Fibroblast of skin of left biceps (primary cell): ENCODE results near the gene PYGB.

ENCODE experiments used
- DNase-seq, 2 experiments: peaks; one replicate each; pipeline ENCODE4 v3.0.0-alpha.2; 2013; ENCODE audit warnings: low read depth in 2 of 2

The PYGB gene

DNA sequence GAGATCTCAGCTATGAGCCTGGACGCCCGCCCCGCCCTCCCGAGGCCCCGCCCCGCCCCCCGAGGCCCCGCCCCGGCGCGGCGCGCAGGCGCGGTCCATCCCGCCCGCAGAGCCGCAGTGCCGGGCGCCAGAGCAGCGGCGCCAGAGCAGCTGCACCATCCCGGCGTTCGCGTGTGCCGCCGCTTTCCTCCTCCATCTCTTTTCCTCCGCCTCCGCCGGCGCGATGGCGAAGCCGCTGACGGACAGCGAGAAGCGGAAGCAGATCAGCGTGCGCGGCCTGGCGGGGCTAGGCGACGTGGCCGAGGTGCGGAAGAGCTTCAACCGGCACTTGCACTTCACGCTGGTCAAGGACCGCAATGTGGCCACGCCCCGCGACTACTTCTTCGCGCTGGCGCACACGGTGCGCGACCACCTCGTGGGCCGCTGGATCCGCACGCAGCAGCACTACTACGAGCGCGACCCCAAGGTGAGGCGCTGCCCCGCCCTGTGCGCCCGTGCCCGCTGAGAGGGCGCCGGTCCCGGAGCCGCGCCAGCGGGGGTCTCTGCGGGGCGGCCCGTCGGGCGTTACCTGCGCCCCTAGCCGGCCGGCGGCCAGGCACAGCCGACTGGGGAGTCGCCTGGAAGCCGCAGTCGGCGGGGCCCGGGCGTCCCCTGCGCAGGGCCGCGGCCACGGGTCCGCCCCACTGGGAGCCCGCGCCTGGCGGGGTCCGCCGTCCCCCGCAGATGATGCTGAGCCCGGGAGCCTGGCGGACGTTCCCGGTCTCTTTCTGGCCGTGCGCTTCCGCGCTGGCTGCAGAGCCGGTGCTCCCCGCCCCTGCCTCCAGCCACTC, at the start of gene PYGB:
PYGB (plus strand) TSS at position 130 of the 830 bp plus-strand sequence; CDS start at position 224, 94 bp downstream.
- peak; percentile 51 to 58 for DNase-seq

DNA sequence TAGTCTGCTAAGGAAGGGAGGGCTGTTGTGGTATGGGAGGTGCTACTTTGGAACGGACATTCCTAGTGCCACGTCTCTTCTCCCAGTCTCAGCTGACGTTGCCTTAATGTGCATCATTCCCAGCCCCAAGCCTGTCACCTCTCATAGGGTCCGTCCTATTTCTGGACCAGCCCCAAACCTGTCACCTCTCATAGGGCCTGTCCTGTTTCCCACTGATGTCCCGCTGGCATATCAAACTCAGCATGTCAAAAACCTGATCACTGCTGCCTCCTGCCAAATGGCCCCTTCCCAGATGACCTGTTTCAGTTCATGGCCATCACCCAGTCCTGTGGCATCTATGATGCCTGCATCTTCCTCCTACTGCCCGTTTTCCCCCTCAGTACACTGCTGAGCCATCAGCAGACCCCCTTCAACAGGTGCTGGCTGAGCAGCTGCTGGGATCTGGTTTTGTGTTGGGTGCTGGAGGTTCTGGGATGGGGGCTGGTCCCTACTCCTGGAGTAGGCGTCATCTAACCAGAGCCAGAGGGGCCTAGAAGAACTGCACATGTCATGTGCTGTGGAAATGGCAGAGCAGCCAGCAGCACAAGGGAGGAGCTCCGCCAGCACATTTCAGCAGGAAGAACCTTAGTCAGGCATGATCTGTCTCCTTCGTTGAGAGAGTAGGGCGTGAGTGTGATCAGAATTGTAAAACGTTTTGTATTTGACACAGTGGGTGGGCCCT, 49.1 kb upstream of the PYGB start:
- no peak for DNase-seq

DNA sequence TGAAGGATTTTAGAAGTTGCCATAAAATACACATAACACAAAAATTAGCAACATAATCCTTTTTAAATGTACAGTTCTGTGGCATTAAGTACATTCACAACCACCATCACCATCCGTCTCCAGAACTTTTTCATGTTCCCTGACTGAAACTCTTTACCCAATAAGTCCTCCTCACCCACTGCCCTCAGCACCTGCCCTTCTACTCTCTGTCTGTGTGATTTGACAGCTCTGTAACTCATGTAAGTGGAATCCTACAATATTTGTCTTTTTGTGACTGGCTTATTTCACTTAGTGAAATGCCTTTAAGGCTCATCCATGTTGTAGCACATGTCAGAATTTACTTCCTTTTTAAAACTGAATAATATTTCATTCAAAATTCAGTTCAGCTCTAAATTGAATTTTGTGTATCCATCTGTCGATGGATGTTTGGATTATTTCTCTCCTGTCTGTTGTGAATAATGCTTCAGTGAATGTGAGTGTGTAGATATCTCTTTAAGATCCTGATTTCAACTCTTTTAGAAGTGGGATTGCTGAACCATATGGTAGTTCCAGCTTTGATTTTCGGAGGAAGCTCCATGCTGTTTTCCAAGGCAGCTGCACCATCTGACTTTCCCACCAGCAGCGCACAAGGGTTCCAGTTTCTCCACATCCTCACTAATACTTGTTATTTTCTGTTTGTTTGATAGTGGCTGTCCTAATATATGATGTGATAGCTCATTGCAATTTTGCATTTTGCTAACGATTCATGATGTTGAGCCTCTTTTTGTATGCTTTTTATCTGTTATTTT, 48.2 kb upstream of the PYGB start:
- DNase-seq, result no peak

DNA sequence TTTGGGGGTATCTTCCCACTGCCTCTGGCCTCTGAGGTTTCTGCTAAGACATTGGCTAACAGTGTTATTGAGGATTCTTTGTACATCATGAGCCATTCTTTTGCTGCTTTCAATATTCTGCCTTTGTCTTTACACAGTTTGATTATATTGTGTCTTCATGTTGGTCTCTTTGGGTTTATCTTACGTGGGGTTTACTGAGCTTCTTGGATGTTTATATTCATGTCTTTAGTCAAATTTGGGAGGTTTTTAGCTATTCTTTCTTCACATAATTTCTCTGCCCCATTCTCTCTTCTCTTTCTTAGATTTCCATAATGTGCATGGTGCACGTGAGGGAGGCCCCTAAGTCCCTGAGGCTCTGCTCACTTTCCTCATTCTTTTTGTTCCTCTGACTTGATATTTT, 44.8 kb upstream of the PYGB start:
- DNase-seq, result no peak

DNA sequence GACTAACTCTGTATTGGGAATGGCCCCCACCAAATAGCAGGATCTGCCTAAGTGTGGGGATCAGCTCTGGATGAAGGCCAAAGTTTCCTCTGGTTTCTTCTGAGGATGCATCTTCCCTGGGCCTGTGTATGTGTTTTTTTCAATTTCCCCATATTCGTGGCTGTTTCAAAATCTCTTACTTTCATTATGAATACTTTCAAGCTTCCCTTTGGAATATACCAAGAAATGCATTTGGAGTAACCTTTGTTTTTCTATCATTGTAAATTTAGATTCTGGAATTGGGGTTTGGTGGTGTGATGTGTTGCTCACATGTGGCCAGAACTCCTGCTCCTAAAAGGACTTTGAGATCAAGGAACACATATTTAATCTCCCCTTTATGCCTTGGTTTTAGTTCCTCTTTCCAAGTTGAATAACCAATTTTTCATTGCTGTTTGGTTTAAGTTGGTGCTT, 44.0 kb upstream of the PYGB start:
- no peak for DNase-seq

DNA sequence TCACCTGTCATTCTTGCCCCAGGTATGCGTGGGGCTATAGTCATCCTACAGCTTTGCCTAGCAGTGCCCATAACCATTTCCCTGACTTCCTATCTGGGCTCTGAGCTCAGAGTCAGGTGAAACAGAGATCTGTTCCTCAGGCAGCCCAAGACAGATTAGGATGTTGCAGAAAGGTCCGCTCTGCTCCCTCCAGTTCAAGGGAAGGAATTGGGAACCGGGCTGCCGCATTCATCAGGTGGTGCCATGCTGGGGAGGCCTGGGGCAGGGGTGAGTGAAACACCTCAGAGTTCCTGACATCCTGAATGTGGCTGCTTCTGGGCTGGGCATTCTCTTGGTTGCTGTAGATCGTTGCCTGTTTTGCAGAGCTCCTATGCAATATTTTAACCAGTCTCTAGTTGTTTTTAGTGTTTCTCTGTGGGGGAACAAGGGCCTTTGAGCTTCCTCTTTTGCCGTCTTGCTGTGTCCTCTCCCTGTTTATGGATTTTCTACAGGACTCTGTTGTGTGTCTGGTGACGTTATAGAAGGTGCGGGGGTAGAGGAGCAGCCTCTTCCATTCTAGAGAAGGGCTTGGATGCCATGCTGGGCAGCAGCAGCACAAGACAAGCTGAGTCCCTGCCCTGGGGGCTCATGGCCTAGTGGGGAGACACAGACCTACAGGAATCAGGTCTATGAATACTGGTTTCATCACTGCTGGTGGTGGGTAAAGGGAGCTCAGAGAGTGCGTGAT, 43.2 kb upstream of the PYGB start:
- no peak for DNase-seq

DNA sequence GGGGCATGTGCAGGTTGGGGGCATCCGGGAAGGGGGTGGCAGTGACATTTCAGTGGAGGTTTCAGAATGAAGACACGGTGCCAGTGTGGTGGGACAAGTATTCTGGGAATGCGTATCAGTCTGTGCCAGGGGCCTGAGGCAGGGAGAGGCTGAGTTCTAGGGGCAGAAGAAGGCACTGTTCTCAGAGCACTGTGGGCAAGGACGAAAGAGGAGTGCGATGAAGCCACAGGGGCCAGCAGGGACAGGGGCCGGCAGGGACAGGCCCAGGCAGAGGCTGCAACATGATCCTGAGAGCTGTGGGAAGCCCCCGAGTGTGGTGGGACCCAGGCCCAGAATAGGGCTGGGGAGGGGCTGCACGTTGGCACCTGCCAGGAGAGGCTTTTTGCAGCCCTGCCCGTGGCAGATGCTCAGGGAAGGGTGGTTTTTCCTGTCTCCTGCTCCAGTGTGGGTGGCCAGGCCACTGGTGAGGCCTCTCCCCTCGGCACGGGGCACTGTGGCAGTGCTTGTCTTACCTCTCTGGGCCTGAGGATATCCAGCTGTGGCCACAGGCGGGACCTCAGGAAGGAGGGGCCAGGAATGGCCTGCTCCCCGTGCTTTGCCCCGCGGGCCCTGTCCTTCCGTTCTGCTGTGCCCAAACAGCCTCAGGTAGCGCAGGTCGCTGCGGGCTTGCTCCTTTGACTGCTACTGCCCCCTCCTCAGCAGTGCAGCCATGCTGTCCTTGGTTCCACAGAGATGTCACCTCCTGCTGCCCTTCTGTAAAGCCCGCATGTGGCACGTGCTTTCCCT, 42.4 kb upstream of the PYGB start:
- no peak for DNase-seq

DNA sequence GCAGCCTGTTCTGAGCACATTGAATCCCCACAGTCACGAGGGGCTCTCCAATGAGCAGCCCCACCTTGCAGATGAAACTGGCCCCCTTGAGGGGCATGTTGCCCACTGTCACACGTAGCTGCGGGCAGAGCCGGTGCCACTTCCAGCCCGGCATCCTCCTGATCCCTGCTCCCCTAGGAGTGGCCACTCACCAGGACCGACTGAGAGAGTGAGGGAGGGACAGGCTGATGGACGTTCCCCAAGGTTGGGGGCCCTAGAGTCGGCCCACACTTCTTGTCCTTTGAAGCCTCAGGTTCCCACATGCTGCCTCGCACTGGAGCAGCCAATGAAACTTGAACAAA, 41.9 kb upstream of the PYGB start:
- no peak for DNase-seq

DNA sequence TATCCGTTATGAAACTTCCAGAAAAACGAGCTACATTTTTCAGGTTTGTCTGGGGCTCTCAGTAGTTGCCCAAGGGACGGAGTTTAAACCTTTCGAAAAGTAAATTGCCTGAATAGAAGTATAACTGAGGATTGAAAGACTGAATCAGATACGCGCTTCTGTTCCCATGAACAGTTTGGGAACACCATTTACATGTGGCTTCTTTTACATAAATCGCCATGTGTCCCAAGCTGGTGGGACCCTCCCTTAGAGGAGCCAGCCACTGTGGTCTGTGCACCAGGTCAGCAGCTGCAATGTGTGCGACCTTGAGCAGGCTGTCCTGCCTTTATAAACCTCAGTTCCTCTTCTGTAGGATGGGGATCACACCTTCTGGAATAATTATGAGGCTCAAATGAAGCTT, 41.3 kb upstream of the PYGB start:
- DNase-seq, result no peak

DNA sequence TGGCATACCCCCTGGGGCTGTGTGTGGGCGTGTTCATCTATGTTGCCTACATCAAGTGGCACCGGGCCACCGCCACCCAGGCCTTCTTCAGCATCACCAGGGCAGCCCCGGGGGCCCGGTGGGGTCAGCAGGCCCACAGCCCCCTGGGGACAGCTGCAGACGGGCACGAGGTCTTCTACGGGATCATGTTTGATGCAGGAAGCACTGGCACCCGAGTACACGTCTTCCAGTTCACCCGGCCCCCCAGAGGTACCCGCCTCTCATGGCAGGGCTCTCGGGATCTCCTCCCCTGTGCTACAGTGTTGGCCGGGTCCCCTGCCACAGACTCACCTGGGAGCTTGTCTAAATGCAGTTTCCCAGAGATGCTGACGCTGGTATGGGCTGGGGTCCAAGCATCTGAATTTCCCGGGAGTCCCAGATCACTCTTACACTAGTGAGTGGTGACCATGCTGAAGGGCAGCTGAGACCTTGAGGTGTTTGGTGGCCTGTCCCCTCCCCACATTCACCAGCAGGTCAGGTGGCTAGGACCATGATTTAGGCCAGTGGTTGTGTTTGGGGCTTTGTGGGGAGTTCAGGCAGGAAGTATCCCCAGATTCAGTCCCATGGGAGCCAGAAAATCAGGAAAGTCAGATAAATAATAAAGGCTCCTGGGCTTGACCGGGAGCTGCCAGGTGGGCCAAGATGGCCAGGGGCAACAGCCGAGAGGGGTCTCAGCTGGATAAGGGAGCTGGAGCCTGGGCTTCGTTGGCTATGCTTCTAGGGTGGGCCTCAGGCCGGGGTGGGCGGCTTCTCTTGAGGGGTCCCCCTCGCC, 40.5 kb upstream of the PYGB start:
- no peak for DNase-seq

DNA sequence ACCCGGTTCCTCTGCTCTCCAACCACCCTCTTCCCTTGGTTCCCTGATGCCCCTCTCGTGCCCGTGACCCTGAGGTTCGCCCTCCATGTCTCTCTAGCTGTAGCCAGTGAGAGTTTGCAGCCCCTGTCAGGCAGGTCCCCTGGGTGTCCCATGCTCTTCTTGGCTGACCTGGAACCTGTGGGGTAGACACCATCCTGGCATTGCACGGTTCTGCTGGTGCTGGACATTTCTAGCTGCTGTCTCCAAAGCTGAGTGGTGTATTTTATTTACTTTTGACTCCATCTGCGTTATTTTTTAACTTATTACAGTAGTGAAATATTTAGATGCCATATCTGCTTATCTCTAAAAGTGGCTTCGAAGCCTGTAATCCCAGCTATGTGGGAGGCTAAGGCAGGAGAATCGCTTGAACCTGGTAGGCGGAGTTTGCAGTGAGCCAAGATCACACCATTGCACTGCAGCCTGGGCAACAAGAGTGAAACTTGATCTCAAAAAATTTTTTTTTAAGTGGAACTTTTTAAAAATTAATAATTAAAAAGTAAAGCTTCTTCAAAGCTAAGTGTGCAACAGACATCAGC, 39.8 kb upstream of the PYGB start:
- no peak for DNase-seq

DNA sequence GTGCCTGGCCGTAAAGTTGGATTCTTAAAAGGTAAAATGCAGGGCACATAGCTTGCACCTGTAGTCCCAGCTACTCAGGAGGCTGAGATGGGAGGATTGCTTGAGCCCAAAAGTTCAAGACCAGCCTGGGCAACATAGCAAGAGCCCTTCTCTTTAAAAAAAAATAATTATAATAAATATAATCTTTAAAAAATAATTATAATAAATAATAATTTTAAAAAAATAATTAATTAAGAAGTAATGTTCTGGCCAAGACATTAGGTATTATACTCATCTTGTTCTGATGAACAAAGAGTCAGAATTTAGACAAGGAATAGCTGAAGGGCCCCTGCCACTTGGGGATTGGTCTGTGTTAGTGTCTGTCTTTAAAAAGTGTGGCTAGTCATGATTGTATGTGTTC, 38.5 kb upstream of the PYGB start:
- no peak for DNase-seq

DNA sequence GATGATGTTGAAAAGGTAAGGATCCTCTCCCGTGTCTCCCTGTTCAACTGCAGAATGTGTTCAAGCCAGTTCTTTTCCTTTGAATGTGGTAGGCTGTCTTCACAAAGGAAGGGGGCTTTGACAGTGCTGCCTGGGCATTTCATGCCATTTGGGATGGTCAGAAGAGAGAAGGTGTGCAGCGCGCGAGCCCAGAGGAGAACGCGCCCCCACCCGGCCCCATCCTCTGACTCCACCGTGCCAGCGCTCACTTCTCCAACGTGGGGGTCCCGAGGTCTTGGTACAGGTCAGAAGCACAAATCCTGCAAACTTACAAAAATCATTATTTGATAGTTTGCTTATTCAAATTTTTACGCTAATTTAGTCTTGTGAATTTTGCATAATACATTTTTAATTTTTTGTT, 38.0 kb upstream of the PYGB start:
- no peak for DNase-seq

DNA sequence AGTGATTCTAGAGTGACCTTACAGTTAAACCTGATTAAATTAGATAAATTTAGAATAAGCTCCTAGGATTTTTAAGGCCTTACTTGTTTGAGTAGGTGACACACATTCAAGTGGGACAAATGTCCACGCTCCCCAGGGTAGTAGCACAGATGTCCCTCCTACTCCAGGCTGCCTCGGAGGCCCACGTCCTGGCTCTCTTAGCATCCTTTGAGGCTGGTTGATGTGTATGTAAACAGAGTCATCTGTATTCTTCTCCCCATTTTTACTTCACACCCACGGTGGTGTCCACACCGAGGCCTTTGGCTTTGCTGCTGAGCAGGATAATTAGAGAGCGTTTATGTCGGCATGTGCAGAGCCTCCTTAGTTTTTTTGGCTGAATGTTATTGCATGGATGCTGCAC, 36.6 kb upstream of the PYGB start:
- no peak for DNase-seq

DNA sequence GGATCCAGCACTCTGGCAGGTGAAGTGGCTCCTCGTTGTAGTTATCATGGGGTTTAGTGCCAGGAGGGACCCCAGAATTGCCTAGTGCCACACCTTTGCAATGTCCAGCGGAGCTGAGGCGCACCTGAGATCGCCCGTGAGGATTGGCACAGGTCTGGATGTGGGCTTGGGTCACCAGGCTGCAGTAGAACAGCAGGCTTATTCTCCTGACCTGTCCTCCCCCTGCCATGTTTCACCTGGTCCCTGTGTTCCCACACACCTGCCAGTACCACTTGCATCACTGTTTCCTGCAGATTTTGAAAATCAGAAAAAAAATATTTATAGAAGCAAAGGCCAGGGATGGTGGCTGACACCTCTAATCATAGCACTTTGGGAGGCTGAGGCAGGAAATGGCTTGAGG, 35.6 kb upstream of the PYGB start:
- DNase-seq, result no peak

DNA sequence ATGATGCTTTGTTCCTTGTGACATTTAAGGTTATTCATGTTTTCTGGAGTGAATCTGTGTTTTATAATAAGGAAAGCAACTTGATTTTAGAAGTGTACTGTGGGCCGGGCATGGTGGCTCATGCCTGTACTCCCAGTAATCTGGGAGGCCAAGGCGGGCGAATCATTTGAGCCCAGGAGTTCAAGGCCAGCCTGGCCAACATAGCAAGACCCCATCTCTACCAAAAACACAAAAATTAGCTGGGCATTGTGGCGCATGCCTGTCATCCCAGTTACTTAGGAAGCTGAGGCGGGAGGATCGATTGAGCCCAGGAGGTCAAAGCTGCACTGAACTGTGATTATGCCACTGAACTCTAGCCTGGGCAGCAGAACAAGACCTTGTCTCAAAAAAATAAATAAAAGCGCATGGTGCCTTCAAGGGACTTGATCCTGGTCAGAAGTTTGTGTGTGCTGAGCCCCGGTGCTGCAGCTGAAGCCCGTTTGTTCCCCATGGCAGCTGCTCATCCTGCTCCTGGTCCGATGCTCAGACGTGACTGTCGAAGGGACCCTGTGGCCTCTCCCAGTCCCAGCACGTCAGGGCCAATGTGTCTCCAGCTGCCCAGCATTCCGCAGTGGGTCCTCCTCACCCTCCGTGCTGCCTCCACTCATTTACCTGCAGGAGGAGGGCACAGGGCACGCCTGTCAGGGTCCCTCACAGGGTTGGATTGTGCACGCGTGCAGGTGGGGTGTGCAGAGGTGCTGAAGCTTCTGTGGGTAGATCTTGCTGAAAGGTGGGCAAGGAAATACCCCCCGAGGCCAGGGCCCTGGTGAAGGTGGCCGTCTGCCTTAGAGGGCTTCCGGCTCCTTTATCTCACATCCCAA, 34.1 kb upstream of the PYGB start:
- DNase-seq, result no peak

DNA sequence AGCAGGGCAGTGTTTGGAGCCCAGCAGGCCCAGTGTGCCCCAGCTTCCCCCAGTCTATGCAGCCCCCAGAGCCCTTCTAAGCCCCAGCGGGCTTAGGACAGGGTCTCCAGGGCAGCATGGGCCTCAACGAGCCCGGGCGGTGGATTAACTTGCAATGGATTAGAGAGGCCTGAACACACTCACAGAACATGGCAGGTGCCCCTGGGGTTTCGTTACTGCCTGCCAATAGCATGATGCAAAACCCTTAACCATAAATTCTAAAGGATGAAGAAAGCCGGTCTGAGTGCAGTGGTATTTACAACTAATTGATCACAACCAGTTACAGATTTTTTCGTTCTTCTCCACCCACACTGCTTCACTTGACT, 33.5 kb upstream of the PYGB start:
- DNase-seq, result no peak

DNA sequence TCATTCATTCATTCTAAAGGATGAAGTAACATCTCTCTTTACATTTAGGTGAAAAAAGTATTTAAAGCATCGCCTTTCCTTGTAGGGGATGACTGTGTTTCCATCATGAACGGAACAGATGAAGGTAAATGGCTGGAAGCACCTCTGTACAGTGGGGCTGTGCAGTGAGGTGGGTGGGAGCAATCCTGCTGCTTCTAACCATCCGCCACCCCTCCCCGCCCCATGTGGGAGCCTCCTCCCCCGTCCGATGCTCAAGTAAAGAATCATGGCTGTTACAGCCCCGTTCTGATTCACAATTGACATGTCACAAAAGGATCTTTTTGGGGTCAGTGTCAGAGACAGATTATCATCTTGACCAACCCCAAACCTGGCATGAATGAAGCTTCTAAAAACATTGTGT, 33.1 kb upstream of the PYGB start:
- DNase-seq, result no peak

DNA sequence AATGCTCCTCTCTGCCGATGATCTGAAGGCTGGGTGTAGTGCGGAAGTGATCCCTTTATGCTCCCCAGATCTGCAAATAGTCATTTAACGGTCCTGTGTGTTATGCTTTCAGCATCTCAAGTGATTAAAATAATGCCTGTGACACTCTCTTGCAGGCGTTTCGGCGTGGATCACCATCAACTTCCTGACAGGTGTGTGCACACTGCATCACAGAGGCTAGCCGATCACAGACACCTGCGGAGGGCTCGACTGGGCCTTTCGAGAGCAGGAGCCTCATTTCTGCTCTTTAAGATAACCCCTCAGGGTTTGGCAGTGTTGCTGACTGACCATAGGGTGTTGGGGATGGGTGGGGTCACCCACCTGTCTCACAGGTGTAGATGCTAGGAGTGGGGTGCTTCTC, 32.4 kb upstream of the PYGB start:
- DNase-seq, result no peak
